RWPE1 (cell line): ENCODE measurements around the gene SFMBT2.

ENCODE experiments used
- CTCF ChIA-PET: fragments of 350-600 bp; sonication (Branson Sonifier 250); formaldehyde crosslinking; extraction: SDS; loops from one replicate; lab custom pipeline; 2021; lab: Yijun Ruan, JAX
- POLR2A ChIA-PET: fragments of 400-600 bp; formaldehyde crosslinking; extraction: SDS; loops from one replicate; lab custom pipeline; 2020; ENCODE audit warnings: antibody characterized with exemption; ENCODE audit not compliant: low non-redundant PET; lab: Yijun Ruan, JAX
- DNase-seq: peaks from one replicate; pipeline ENCODE4 v3.0.0; 2012; ENCODE audit warnings: low spot score
- H3K27ac ChIP-seq: fragments of 450-650 bp; 2 replicates; pipeline ENCODE4 v1.5.1; 2017
- TF ChIP-seq, protein P1 (sequence below): fragments of 450-650 bp; conservative IDR thresholded peaks from 2 replicates; pipeline ENCODE4 v1.5.1; 2017; ENCODE audit warnings: low read depth, mild to moderate bottlenecking

Gene SFMBT2

DNA sequence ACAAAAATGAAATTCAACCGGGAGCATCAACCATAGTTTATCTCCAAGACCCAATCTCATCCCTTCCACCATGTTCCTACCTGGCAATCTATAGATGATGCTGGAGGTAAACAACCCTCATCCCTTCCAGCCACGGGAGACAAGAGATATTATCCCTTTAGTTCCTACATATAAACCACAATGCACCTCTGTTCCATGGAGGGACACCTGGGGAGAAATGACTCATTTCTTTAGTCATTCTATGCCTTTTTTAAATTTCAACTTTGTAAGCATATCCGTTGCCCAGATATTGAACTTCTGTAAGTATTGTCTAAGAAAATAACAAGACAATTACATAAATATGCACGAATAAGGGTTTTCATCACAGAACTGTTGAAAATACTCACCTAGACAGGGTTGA is 15.5 kb upstream of the SFMBT2 start:
- no peak overlapping the region for H3K27ac ChIP-seq
- ChIA-PET CTCF (interaction anchor here (1.1 kb wide), 1 partner anchor 16 kb away, joined by 4 read pairs; the partner anchor contains the start of gene SFMBT2), POLR2A (no interaction called here)
- TF ChIP-seq, protein P1, sequence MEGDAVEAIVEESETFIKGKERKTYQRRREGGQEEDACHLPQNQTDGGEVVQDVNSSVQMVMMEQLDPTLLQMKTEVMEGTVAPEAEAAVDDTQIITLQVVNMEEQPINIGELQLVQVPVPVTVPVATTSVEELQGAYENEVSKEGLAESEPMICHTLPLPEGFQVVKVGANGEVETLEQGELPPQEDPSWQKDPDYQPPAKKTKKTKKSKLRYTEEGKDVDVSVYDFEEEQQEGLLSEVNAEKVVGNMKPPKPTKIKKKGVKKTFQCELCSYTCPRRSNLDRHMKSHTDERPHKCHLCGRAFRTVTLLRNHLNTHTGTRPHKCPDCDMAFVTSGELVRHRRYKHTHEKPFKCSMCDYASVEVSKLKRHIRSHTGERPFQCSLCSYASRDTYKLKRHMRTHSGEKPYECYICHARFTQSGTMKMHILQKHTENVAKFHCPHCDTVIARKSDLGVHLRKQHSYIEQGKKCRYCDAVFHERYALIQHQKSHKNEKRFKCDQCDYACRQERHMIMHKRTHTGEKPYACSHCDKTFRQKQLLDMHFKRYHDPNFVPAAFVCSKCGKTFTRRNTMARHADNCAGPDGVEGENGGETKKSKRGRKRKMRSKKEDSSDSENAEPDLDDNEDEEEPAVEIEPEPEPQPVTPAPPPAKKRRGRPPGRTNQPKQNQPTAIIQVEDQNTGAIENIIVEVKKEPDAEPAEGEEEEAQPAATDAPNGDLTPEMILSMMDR = no peak
- no peak for DNase-seq

DNA sequence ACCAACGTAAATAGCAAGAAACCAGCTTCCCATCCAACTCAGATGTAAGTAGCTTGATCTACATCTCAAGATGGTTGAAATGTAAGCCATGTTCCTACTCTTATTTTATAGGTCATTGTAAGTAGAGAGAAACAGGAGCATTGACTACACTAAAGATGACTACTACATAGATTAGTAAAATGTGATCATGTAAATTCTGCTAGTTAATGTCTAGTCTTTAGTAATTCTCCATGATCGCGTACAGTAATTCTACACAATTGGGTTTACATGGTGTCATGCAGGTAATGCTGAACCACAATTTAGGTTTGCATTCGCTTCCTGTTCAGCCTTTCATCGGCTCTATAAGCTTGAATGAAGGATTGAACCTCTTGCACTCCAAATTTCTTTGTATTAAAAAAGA is 14.9 kb upstream of the SFMBT2 start:
- ChIA-PET CTCF (interaction anchor here (1.1 kb wide), 1 partner anchor 15 kb away, joined by 4 read pairs; the partner anchor contains the start of gene SFMBT2), POLR2A (no interaction called here)
- no peak overlapping the region for H3K27ac ChIP-seq
- no peak for DNase-seq
- TF ChIP-seq, protein P1 = no peak

- no peak for DNase-seq
- TF ChIP-seq, protein P1 = no peak
- ChIA-PET POLR2A (no interaction called here), CTCF (no interaction called here)
- H3K27ac ChIP-seq = no peak overlapping the region
These were observed 14.1 kb upstream of the SFMBT2 start for GRCh38 chr10:7424919-7425318.

GRCh38 chr10:7424315-7424714 is 13.5 kb upstream of the SFMBT2 start:
- DNase-seq = no peak
- POLR2A ChIA-PET = no interaction called here
- CTCF ChIA-PET = no interaction called here
- H3K27ac ChIP-seq = no peak overlapping the region
- TF ChIP-seq, protein P1 = no peak

DNA sequence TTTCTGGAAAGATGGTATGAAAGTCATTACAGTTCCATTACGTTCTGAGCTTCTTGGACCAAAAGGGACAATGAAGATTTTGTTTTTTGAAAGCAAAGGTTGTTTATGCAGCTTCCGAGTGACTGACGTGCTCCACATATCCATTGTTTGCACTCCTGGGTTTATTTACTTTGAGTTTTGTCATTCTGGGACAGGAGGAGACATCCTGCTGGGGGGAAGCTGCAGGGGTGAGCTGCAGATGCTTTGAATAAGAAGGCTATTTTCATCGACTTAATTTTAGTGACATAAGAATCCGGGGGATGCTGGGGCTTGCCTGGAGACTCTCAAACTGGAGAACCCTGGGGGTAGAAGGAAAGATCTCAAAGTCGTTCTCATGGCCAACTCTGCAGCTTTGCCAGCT is 12.7 kb upstream of the SFMBT2 start:
- TF ChIP-seq, protein P1 = no peak
- ChIA-PET CTCF (no interaction called here), POLR2A (no interaction called here)
- no peak for DNase-seq
- no peak overlapping the region for H3K27ac ChIP-seq

- TF ChIP-seq, protein P1 = no peak
- H3K27ac ChIP-seq = no peak overlapping the region
- peak; percentile 14 for DNase-seq
- ChIA-PET CTCF (interaction anchor here (0.6 kb wide), 2 partner anchors 13 to 751 kb away, joined by 3 read pairs; no protein-coding TSS in a partner anchor), POLR2A (no interaction called here)
These were observed 10.7 kb upstream of the SFMBT2 start for GRCh38 chr10:7421526-7421925.
